NOMO-1 treated with DMSO at 0.1 percent for 48 hours (cell line): Measurements from ENCODE around the gene GRHL1.

ENCODE experiments used
- DNase-seq: peaks from one replicate; lab custom pipeline; 2025; ENCODE audit not compliant: unreplicated experiment; lab: John Stamatoyannopoulos, UW

GRHL1 gene

DNA sequence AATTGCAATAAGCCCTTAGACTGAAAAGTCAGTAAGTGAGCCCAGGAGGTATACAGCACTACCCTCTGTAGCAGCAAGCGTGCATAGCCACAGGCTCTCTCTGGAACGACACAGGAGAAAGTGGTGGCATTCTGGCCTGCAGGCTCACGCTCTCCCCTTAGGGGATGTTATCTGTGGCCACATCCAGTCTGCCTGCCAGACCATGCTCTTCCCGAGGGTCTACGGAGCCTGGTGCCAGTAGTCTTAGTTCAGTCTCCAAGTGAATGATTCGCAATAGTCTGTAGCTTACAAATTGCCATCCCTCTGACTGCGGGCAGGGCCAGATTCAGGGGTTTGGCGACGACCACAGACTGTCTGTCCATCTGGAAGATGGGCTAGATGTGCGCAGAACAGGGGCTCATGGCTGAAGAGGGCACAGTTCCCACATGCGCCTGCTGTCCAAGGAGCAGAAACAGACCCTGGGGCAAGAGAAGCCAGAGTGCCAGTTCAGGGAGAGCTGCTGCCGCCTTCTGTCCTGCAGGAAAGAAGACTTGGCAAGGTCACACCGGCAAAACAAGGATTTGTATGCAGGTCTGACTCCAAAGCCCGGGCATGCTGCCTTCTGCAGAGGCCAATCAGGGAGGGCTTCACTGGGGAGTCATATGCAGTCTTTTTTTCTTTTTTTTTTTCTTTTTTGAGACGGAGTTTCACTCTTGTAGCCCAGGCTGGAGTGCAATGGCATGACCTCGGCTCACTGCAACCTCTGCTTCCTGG is 88.3 kb downstream of the GRHL1 start:
- DNase-seq: no peak

DNA sequence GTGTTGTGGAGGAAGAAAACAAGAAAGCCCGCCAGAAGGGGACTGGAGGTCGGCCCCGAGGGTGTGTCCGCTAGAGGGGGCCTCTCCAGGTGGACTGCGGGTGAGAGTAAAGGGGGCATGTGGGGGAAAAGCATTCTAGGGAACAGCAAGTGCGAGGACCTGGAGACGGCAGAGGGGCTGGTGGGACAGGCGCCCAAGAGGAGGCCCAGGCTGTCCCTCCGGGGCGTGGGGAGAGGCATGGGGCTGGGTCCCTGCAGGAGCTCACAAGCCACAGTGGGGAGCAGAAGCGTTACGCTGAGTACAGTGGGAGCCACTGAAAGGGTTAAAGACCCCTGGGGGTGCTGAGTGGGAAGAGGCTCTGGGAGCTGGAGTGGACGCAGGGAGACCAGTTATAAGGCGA is 90.2 kb downstream of the GRHL1 start:
- no peak for DNase-seq

DNA sequence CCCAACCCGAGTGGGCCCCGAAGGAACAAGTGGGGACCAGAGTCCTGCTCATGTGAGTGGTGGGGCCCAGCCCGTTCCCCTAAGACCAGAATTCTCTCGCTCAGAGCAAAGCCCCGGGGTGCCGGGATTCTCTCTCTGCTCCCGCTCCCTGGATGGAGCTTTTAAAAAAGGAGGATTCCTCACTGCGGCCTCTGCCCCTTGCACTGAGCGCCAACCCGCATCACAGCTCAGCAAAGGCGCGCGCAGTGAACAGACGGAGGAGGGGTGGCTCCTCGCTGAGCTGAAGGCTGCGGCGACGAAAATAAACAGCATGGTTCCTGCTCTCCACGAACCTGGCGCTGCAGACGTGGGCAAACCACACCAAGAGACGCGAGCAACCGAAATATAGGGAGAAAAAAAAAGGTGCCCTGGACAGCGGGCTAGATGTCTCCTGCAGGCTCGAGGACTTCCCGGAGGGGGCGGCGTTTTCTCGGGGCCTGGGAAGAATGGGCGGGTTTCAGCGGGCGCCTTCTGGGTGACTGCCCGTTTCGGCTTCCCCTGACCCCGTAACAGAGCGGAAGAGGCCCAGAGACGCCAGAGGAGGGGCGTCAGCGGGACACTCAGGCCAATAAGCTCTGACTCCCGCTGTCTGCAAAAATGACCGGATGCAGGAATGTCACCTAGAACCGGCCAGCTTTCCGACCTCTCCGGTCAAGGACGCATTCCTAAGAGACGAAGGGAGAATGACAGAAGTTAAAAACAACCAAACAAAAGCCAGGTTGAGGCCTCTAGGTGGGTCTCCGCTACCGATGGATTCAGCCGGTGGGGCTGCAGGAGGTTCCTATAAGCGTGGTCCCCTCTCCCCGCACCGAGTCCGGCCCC is 91.0 kb downstream of the GRHL1 start:
- DNase-seq: peak; percentile 76

DNA sequence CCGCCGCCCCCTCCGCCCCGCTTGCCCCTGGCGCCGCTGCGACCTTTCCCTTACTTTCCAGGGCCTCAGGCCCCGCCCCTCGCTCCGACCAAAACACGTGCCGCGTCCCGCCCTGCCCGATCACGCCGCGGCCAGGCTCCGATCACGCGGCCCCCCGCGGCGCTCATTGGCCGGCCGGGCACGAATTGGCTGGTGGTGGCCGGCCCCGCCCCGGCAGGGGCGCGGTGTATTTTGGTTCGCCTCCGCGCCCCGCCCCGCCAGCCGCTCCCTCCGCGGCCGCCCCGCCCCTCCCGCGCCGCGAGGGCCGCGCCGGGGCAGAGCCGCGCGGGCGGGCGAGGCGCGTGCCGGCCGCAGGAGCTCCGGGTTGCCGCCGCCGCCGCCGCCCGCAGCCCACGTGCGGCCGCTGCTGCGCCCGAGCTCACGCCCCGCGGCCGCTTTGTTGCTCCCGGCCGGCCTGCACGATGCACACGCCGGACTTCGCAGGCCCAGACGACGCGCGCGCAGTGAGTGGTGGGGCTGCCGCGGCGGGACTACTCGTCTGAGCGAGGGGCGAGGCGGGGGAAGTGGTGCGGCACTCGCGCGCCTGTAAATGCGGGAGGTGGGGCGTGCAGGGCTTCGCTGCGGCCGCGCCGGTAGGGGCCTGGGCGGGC is 91.9 kb downstream of the GRHL1 start, which contains the start of gene KLF11:
Gene KLF11, plus strand, starts transcription at position 295 of the 650 bp plus-strand sequence. Its CDS starts 167 bp downstream, at position 462.
- DNase-seq: peak; percentile 92

DNA sequence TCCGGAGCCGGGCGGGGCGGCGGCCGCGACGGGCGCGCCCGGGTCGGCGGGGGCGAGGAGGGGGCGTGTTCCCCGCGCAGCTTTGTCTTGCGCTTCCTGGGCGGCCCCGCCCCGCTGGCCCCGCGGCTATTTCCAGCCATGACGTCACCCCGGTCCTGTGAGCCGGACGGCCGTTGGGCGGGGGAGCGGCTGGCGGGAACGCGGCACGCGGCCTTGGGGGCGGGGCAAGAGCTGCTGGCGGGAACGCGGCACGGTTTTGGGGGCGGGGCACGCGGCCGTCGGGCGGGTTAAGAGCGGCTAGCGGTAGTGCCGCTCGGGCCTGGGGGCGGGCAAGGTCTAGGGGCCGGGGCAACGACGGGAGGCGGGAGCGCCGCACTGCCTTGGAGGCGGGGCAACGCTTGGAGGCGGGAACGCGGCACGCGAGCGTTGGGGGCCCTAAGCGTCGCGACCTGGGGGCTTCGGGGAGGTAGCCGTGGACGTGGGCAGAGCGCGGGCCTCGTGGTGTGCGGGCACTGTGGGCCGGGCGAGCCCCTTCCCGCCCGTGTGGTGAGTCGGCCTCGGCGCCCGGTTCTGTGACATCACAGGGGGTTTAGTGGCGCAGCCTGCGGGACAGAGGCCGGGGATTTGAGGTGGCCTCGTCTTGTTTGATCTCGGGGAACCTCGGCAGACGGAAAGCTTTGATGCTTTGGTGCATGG is 92.6 kb downstream of the GRHL1 start:
- peak; percentile 94 for DNase-seq

DNA sequence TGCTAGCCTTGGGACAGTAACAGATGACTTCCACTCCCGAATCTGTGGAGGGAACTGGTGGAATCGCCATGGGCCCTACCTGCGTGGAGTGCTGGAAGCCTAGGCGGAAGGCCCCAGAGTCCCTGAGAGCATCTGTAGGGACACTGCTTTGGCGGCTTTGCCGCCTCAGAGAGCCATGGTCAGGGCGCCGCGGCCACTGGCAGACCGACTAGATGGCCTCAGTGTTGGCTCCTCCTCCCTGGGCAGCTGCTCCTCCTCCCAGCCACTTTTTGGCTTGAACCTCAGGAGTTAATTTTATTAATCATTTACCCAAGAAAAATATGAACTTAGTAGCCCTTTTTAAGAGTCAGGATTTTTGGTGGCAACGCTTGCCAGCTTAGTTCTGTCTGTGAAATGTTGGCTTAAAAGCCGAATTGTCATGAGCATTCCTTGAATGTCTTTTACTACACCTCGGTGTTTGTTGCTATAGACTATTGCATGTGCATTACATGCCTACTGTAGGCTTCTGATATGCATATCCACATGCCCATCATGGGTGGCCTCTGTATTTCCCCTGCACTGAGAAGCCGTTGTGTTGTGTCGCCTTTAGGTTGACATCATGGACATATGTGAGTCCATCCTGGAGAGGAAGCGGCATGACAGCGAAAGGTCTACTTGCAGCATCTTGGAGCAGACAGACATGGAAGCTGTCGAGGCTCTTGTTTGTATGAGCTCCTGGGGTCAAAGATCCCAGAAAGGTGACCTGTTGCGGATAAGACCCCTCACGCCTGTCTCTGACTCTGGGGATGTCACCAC is 94.3 kb downstream of the GRHL1 start:
- DNase-seq: no peak

DNA sequence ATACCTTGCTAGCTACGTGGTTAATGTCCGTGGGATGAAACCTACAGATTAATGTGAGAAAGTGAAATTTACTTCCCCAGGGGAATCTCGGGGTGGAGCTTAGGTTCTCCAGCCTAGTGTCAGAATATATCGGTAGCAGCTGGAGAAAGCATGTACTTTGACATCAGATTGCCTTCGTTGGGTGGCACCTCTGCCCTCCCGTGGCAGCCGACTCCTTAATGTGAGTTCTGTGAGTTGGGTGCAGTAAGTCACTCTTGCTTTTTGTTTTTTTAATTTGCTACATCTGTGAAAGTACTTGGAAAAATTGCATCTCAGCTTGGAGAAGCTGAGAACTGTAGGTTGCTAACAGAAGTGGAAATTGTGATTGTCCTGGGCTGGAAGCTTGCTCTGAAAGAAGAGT is 95.4 kb downstream of the GRHL1 start:
- DNase-seq: no peak

DNA sequence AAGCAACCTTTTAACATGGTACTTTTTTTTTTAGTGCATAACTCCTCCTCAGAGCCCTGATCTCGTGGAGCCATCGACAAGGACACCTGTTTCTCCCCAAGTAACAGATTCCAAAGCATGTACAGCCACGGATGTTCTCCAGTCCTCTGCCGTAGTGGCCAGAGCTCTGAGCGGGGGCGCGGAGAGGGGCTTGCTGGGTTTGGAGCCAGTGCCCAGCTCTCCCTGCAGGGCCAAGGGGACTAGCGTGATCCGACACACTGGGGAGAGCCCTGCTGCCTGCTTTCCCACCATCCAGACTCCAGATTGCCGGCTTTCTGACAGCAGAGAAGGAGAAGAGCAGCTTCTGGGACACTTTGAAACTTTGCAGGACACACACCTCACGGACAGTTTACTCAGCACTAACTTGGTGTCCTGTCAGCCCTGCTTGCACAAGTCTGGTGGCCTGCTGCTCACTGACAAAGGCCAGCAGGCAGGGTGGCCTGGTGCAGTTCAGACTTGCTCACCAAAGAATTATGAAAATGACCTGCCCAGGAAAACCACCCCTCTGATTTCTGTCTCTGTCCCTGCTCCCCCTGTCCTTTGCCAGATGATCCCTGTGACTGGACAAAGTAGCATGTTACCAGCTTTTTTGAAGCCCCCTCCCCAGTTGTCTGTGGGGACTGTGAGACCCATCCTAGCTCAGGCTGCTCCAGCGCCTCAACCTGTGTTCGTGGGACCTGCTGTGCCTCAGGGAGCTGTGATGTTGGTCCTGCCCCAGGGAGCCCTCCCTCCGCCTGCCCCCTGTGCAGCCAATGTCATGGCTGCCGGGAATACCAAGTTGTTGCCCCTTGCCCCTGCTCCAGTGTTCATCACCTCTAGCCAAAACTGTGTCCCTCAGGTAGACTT is 96.4 kb downstream of the GRHL1 start:
- DNase-seq: no peak

DNA sequence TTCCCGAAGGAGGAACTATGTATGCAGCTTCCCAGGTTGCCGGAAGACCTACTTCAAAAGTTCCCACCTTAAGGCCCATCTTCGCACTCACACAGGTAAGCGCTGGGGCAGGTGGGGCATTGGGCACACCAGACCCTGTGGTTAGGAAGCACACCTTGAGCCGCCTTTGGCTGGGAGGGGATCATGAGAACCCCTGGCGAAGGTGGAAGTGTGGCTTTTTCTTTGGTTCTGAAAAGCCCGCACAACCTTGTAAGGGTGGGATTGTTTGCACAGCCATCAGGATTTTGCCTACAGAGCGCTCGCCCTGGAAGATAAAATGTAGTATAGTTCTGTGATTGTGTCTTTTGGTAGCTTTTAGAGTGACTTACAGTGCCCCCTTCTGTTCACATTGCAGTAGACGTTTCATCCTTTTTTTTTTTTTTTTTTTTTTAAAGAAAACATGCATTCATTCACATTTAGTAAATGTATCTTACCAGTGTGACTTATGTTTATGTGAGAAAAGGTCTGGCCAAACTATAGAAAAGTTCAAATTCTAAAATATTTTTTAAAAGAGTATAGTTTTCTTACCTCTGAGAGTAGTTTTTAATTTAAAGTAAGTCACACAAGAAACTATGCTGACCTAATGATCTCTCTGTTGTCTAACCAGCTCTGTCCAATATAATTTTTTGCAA is 97.1 kb downstream of the GRHL1 start:
- peak; percentile 80 for DNase-seq
